Measurements from ENCODE around the gene SWAP70.

DNA sequence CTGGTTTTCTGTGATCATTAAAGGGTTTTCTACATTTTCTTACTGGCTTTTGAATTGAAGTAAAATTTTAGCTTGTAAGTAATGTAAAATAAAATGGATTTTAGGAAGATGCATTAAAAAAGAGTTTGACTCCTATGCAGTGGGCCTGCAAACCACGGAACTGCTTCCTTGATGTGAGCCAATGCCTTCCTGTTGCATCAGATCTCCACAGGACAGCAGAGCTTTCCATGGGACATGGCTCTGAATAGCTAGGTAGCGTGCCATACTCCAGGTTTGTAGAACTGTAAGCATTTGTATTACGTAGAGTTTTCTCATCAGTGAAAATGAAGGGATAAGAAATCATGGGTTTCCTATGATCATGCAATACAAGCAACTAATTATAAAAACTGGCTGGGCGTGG, 133.4 kb downstream of the SWAP70 start:
- TF ChIP-seq, protein P1, sequence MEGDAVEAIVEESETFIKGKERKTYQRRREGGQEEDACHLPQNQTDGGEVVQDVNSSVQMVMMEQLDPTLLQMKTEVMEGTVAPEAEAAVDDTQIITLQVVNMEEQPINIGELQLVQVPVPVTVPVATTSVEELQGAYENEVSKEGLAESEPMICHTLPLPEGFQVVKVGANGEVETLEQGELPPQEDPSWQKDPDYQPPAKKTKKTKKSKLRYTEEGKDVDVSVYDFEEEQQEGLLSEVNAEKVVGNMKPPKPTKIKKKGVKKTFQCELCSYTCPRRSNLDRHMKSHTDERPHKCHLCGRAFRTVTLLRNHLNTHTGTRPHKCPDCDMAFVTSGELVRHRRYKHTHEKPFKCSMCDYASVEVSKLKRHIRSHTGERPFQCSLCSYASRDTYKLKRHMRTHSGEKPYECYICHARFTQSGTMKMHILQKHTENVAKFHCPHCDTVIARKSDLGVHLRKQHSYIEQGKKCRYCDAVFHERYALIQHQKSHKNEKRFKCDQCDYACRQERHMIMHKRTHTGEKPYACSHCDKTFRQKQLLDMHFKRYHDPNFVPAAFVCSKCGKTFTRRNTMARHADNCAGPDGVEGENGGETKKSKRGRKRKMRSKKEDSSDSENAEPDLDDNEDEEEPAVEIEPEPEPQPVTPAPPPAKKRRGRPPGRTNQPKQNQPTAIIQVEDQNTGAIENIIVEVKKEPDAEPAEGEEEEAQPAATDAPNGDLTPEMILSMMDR (conservative IDR thresholded peaks at IDR 0.05; ENCODE audit: low read depth, low read length) = no peak
- TF ChIP-seq EZH2 (IDR thresholded peaks at IDR 0.05; ENCODE audit: low read length, unreplicated experiment) = no peak
- TF ChIP-seq EZH2phosphoT487 (IDR thresholded peaks at IDR 0.05; ENCODE audit: borderline replicate concordance, low read length) = no peak

Measured in PC-3 (cell line).